Measurements from ENCODE around the gene ITGA3.
A peak's percentile ranks its signal among the peaks of the same experiment; 100 is the strongest.

- TF ChIP-seq CTCF (IDR thresholded peaks at IDR 0.05): peak; percentile 95 to 97 (median 96)
- no peak for TF ChIP-seq POLR2A (IDR thresholded peaks at IDR 0.05)
Measured at GRCh38 chr17:50087246-50087911, 31.5 kb downstream of the ITGA3 start.
